ENCODE measurements around the gene QPCT.
"Not testable (repeated sequence)": the region's sequence is repeated elsewhere in the genome, so short reads cannot be mapped to it uniquely, and the experiment has no call there.

Gene QPCT

DNA sequence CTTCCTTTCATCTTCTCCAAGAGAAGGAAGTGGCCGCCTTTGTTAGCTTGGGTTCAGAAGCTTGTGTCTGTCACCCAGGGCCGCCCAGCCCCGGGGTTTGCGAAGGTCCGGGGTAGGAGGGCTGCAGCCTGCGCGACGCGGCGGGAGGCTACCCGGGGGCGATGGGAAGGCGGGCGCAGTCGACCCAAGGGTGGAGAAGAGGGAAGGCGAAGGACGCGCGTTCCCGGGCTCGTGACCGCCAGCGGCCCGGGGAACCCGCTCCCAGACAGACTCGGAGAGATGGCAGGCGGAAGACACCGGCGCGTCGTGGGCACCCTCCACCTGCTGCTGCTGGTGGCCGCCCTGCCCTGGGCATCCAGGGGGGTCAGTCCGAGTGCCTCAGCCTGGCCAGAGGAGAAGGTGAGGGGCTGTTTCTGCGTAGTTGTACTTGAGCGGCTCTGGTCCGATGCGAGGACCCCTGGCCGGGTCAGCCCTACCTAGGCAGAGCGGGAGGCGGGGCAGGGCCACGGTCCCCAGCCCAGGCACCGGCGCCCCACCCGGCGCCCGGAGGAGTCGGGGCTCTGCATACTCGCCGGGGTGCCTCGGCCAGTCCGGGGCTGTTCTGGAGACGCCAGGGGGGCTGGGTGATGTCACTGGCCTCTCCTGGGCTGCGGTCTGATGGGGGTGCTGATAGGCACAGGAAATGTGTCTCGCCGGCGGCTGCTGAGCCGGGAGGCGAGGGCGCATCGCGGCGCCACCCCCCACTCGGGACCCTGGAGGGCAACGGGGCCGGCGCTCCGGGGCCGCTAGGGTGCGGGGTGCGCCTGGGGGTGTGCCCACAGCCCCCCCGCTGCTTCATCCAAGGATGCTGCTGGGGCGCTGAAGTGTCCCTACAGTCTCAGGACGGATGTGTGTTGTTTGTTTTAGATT is at the start of gene QPCT:
QPCT (plus strand) TSS at position 178 of the 909 bp plus-strand sequence; CDS start at position 280, 102 bp downstream.
- peak; percentile 28 to 58 for DNase-seq (ENCODE audit: low read depth in 2 of 2)

DNA sequence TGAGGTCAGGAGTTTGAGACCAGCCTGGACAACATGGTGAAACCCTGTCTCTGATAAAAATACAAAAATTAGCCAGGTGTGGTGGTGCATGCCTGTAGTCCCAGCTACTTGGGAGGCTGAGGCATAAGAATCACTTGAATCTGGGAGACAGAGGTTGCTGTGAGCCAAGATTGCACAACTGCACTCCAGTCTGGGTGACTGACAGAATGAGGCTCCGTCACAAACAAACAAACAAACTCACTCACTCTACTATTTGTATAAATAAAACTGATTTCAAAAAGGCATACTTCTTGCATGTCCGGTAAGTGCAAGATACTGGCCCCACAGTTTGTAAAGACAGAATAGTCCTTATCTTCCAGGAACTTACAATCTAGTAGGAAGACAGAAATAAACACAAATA is 49.6 kb upstream of the QPCT start:
- DNase-seq (ENCODE audit: low read depth in 2 of 2), result not testable (repeated sequence)

DNA sequence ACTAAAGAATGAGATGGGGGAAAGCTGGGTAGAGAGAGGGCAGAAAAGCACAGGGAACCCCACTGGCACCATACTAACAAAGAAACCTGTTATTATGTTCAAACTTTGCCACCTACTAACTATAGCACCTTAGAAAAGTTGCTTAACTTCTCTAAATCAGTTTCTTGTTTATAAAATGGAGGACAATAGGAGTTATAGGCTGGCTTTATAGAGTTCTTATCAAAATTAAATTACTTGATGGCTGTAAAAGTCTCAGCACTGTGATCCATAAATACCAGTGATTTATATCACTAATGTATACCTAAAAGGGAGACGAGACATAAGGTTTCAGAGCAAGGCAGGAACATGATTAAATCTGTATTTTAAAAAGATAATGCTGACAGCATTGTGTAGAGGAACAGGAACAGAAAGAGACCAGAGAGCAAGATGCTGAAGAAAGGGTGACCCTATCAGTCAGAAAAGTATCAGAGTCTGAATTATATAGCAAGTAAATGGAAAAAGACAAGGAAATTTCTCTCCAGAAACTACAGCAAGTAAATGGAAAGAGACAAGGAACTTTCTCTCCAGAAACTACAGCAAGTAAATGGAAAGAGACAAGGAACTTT is 48.9 kb upstream of the QPCT start:
- no peak for DNase-seq (ENCODE audit: low read depth in 2 of 2)

DNA sequence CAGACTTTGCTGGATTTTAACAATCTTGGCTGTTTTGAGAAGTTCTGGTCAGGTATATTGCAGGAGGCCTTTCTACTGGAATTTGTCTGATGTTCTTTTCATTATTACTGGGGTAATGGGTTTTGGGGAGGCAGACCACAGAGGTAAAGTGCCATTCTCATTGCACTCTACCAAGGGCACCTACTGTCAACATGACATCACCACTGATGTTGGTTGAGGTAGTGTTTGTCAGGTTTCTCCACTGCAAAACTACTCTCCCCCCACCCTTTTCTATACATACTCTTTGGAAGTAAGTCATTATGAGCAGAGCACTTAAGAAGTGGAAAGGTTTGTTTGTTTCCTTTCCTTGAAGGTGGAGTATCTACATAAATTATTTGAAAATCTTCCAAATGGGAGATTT is 46.8 kb upstream of the QPCT start:
- no peak for DNase-seq (ENCODE audit: low read depth in 2 of 2)

GRCh38 chr2:37300146-37300545 is 44.3 kb upstream of the QPCT start:
- DNase-seq (ENCODE audit: low read depth in 2 of 2), result no peak

DNA sequence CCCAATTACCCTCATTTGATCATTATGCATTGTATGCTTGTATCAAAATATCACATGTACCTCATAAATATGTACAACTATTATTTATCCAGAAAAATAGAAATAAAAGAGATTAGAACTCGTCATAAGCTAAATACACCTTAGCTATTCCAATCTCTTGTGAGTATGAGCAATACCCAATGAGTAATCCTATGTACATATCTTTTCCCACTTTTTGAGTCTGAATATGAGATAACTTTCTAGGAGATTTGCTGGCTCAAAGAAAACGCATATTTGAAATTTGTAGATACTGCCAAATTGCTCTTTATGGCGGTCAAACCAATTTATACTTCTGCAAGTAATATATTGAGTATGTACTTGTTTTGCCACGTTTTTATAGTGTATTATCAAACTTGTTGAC is 43.9 kb upstream of the QPCT start:
- no peak for DNase-seq (ENCODE audit: low read depth in 2 of 2)

DNA sequence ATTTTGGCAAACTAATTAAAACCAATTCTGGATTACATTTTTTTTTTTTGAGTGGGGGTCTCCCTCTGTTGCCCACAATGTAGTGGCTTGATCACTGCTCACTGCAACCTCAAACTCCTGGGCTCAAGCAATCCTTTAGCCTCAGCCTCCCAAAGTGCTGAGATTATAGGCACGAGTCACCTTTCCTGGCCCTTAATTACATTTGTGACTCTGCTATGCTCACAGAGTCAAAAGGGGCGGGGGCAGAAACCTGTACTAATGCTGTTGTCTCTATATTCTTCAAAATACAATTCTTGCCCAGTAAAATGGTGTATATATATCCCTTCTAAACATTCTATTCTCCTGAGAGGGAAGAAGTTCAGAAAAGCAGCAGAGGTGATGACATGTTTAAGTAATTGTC is 43.0 kb upstream of the QPCT start:
- DNase-seq (ENCODE audit: low read depth in 2 of 2), result no peak

DNA sequence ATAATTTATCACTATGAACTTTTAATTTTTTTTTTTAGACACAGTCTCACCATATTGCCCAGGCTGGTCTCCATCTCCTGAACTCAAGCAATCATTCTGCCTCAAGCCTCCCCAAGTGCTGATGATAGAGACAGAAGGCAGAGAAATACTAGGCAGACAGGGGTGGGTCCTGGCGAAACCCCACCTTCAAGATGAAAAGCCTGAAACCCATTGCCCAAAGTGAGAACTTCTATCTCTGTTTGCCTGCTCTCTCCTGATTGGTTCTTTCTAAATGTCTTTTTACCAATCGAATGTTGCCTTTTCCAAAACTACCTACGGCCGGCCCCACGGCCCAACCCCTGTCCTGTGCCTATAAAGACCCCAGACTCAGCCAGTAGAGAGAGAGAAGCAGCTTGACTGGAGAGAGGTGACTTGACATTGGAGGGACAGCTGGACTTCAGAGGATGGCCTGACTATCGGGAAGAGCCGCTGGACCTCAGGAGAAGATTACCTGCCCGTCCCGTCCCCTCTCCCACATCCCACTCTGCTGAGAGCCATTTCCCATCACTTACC is 41.7 kb upstream of the QPCT start:
- DNase-seq (ENCODE audit: low read depth in 2 of 2), result no peak

GRCh38 chr2:37306024-37306423 is 38.4 kb upstream of the QPCT start:
- no peak for DNase-seq (ENCODE audit: low read depth in 2 of 2)

DNA sequence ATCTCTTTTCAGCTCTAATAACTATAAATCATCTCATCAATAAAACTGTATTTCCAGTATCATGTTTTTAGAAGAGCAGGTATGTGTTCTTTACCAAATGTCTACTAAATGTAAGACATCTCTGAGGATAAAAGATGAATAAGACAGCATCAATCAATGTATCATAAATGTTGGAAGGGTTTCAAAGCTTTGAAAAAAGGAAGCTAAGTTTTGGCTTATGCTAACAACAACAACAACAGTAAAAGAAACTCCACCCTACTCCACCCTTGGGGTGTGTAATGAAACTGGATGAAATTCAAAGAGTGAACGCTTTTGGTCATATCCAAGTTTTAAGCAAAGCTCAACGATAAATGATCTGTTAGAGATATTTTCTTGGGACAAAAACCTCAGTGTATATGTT is 36.9 kb upstream of the QPCT start:
- no peak for DNase-seq (ENCODE audit: low read depth in 2 of 2)

DNA sequence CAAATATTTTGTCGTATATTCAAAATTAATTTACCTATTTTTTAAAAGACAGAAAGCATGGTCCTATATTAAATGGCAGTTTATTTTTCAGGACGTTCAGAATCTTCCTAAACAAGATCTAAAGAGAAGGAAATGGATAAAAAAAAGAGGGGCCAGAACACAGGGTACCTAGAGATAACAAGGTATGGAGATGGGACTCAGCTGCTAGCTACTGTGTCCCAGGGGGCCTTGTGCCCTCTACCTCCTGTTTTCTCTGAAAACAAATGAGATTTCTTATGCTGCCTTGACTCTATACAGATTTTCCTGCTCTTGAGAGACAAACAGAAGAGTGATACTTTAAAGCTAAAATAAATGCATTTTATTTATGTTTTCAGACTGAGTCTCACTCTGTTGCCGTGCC is 29.1 kb upstream of the QPCT start:
- no peak for DNase-seq (ENCODE audit: low read depth in 2 of 2)

- no peak for DNase-seq (ENCODE audit: low read depth in 2 of 2)
Measured at GRCh38 chr2:37316181-37316580, 28.2 kb upstream of the QPCT start.

DNA sequence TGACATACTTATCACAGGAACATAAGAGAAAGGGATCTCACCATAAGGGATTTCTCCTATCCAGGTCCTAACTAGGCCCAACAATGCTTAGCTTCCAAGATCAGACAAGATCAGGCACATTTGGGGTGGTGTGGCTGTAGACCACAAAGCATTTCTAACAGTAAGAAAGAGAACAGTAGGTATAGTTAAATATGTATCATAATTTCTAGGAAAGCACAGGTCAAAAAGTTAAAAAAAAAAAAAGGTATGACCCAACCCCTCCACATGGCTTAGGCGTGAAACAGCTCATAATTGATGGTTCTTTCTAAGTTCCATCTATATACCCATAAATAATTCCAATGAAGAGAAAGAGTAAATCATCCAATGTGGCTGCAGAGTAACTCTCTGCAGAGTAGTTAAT is 26.7 kb upstream of the QPCT start:
- DNase-seq (ENCODE audit: low read depth in 2 of 2), result no peak

DNA sequence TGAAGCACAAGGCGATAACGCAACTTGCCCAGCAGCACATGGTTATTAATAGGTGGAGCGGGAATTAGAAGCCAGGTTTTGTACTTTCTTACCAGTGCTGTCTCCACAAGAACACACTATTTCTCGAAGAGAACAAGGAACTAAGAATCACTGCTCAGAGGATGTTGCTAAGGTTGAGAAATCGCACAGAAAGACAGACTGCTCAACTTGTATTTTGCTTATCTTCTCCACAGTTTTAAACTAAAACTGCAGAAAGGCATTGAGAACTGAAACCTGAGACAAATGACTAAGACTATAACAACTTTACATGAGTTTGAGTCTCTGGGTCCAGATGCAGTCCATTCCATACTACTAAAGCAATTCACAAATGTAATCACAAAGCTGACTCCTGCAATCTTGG is 26.0 kb upstream of the QPCT start:
- no peak for DNase-seq (ENCODE audit: low read depth in 2 of 2)

GRCh38 chr2:37319754-37320609 is 24.4 kb upstream of the QPCT start:
- DNase-seq (ENCODE audit: low read depth in 2 of 2), result no peak

GRCh38 chr2:37321029-37321682 is 23.3 kb upstream of the QPCT start:
- DNase-seq (ENCODE audit: low read depth in 2 of 2), result no peak

DNA sequence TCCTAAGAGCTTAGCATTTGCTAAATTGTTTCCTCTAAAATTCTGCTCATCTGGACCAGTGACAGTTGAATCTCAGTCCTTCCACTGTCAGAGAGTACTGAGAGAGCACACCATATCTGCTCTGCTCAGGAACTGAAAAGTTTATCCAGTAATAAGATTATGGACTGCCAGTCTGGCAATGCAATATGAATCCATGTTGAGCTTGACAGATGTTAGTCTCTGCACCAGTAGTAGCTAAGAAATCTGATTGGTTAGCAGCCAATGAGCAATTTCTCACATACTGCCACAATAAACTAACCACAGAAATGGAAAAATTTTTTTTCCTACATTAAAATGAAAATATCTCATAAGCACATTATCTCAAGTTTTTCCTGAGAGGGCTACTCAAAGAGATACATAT is 22.1 kb upstream of the QPCT start:
- DNase-seq (ENCODE audit: low read depth in 2 of 2), result no peak

DNA sequence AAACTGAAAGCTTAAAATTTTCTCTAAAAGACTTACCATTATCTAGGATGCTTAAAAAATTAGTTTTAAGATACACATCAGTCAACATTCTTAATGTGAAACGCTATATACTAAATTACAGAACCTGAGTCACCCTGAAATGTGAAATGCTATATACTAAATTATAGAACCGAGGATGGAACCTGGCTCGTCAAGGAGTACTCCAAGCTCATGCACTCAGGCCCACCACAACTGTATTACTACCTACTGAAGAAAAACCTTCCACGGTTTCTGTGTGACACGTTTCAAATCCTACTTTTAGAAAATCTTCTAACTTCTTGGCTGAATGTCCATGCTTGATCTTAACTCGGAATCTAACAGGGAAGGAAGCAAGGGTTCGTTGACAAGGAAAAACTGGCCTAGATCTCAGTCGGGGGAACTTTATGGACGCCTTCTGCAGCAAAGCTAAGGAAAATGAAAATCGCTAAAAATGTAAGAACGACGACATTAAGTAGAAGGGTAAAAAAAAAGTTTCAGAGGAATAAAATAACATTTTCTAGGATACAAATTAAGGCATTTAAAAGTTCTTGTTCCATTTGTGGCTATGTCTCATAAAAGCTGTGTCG is 21.2 kb upstream of the QPCT start:
- DNase-seq (ENCODE audit: low read depth in 2 of 2), result no peak

DNA sequence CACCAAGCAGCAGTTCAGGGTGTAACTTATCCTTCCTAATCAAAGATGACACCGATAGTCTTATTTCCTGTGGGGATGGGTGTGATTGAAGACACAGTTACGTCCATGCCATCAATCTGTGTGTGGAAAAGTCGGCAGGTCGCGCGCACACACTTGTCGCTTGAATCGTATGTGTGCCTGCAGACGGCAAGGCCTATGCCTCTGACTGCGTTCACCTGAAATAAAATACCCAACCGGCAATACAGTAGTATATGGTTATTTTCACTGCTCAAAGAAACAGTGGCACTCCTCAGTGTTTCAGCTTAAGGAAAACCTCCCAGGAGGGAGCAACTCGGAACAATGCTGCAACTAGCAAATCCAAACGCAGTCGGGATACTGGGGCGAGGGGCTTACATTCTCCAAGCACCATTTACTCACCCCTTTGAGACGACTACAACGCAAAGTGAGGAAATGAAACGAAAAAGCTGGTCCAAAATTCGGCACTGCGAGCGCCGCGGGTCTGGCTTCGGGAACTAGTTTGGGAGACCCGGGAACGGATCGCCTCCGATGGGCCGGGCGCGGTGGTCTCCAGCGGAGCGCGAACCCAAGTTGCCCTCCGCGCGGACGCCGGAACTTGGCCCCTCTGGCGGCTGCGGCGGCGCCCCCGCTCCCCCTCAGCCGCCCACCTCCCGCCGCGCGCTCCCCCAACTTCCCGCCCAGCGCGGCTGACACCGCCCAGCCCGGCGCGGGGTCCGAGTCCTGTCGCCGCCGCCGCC is 20.5 kb upstream of the QPCT start:
- DNase-seq (ENCODE audit: low read depth in 2 of 2), result peak in 1 of 2 donors; percentile 19

GRCh38 chr2:37324536-37324785 is 20.0 kb upstream of the QPCT start:
- no peak for DNase-seq (ENCODE audit: low read depth in 2 of 2)

Data from stimulated activated CD8-positive, alpha-beta memory T cell treated with anti-CD3 and anti-CD28 coated beads, Interleukin-2, amount 100 ng/mL, for 48 hours (primary cell).